CD14-positive monocyte (primary cell): ENCODE results near the gene HS6ST2. TPM values are rescaled to one million over a fixed set of nuclear protein-coding genes. Genes with fewer than 3 reads are reported as not detected.

Source experiments
- DNase-seq, 3 donors: peaks; one replicate each; pipeline ENCODE4 v3.0.0-alpha.2; 2011 to 2022
- H2AFZ ChIP-seq: 2 replicates; pipeline ENCODE4 v1.6.0; 2012; ENCODE audit warnings: mild to moderate bottlenecking, low read depth, low read length, inconsistent platforms; ENCODE audit not compliant: insufficient read depth, poor library complexity, severe bottlenecking
- H3K27ac ChIP-seq, 2 donors: 1 replicate in 1 of 2; 2 replicates in 1 of 2; pipeline ENCODE4 v1.5.1; 2012 to 2013; ENCODE audit warnings: low read length in 2 of 2, control low read depth in 1 of 2, inconsistent platforms in 1 of 2, low read depth in 1 of 2, mild to moderate bottlenecking in 1 of 2
- H3K27me3 ChIP-seq, 2 donors: one replicate each; pipeline versions ENCODE4 v1.6.0 to v1.6.1; 2011 to 2013; ENCODE audit warnings: low read length in 2 of 2; ENCODE audit not compliant: control insufficient read depth in 2 of 2, insufficient read depth in 2 of 2
- H3K36me3 ChIP-seq, 2 donors: replicated peaks in 1 of 2; 1 replicate in 1 of 2; 2 replicates in 1 of 2; pipeline versions ENCODE4 v1.5.1 to v1.6.1; 2012 to 2013; ENCODE audit warnings: low read length in 2 of 2, control low read depth in 1 of 2, inconsistent platforms in 1 of 2, mild to moderate bottlenecking in 1 of 2; ENCODE audit not compliant: insufficient read depth in 2 of 2, control insufficient read depth in 1 of 2
- H3K4me1 ChIP-seq, 2 donors: 1 replicate in 1 of 2; 2 replicates in 1 of 2; pipeline versions ENCODE4 v1.5.1 to v1.6.1; 2012 to 2013; ENCODE audit warnings: low read length in 2 of 2, control low read depth in 1 of 2, inconsistent platforms in 1 of 2, mild to moderate bottlenecking in 1 of 2, moderate library complexity in 1 of 2; ENCODE audit not compliant: insufficient read depth in 2 of 2, control insufficient read depth in 1 of 2
- H3K4me2 ChIP-seq: replicated peaks from 2 replicates; pipeline ENCODE3; 2012; ENCODE audit warnings: low read length, moderate library complexity, mild to moderate bottlenecking; ENCODE audit not compliant: poor library complexity, severe bottlenecking; ENCODE audit errors: extremely low read depth
- H3K4me3 ChIP-seq, 3 experiments: fragments of 200-600 bp in 1 of 3; sonication (generic) in 1 of 3; replicated peaks in 1 of 3; 1 replicate in 2 of 3; 2 replicates in 1 of 3; pipeline ENCODE4 v1.5.1; 2011 to 2013; ENCODE audit warnings: low read length in 3 of 3, mild to moderate bottlenecking in 3 of 3, control low read depth in 2 of 3, low read depth in 2 of 3, inconsistent platforms in 1 of 3, moderate library complexity in 1 of 3
- H3K79me2 ChIP-seq: 2 replicates; pipeline ENCODE4 v1.6.0; 2012; ENCODE audit warnings: mild to moderate bottlenecking, control low read depth, inconsistent platforms, low read length, moderate library complexity; ENCODE audit not compliant: insufficient read depth
- H3K9ac ChIP-seq: 2 replicates; pipeline ENCODE4 v1.6.0; 2017; ENCODE audit warnings: low read length, mild to moderate bottlenecking; ENCODE audit not compliant: insufficient read depth, poor library complexity, severe bottlenecking
- H3K9me3 ChIP-seq, 2 donors: replicated peaks in 1 of 2; 1 replicate in 1 of 2; 2 replicates in 1 of 2; pipeline versions ENCODE4 v1.5.1 to v1.6.1; 2012 to 2013; ENCODE audit warnings: low read length in 2 of 2, control low read depth in 1 of 2; ENCODE audit not compliant: control insufficient read depth in 1 of 2, insufficient read depth in 1 of 2
- H4K20me1 ChIP-seq: 2 replicates; pipeline ENCODE4 v1.6.0; 2012; ENCODE audit warnings: mild to moderate bottlenecking, low read length, control low read depth, moderate library complexity; ENCODE audit not compliant: insufficient read depth
- H3K27ac Mint-ChIP-seq, 7 donors: one replicate each; pipeline ENCODE4 v1.8.0; 2020; ENCODE audit warnings: mild to moderate bottlenecking in 7 of 7, mixed read lengths in 7 of 7, moderate library complexity in 6 of 7, inconsistent platforms in 2 of 7
- H3K27me3 Mint-ChIP-seq, 3 donors: one replicate each; pipeline ENCODE4 v1.8.0; 2021 to 2022; ENCODE audit warnings: low read depth in 3 of 3, mild to moderate bottlenecking in 3 of 3, mixed read lengths in 3 of 3, moderate library complexity in 3 of 3, inconsistent platforms in 1 of 3
- H3K36me3 Mint-ChIP-seq, 2 donors: one replicate each; pipeline ENCODE4 v1.8.0; 2020; ENCODE audit warnings: mixed read lengths in 2 of 2, inconsistent platforms in 1 of 2, mild to moderate bottlenecking in 1 of 2
- H3K4me1 Mint-ChIP-seq: one replicate; pipeline ENCODE4 v1.8.0; 2020; ENCODE audit warnings: mild to moderate bottlenecking, mixed read lengths
- H3K4me3 Mint-ChIP-seq, 2 donors: one replicate each; pipeline ENCODE4 v1.8.0; 2020; ENCODE audit warnings: mild to moderate bottlenecking in 2 of 2, mixed read lengths in 2 of 2, moderate library complexity in 1 of 2
- H3K9me3 Mint-ChIP-seq, 7 donors: one replicate each; pipeline ENCODE4 v1.8.0; 2020 to 2022; ENCODE audit warnings: mixed read lengths in 7 of 7, mild to moderate bottlenecking in 6 of 7, moderate library complexity in 6 of 7, inconsistent platforms in 2 of 7
- CTCF ChIP-seq: fragments of 200-600 bp; IDR thresholded peaks from one replicate; pipeline ENCODE4 v1.8.0; 2022; ENCODE audit warnings: antibody characterized with exemption, mild to moderate bottlenecking
- WGBS: methylation state at CpG from one replicate; pipeline ENCODE4 v1.1.5; 2013; ENCODE audit warnings: missing lambda C conversion rate; ENCODE audit not compliant: insufficient coverage; 5-methylcytosine and 5-hydroxymethylcytosine counted together
- intact Hi-C, 2 donors: fragments of 100-400 bp; cut with micrococcal nuclease; formaldehyde crosslinking; loops; one replicate each; pipeline versions ENCODE4 v1.15.0 to v1.15.1; 2023
- polyA plus RNA-seq, 3 donors: library from polyadenylated mRNA; depleted of rRNA in 1 of 3; unstranded in 2 of 3; stranded (reverse) in 1 of 3; fragments of 300-500 nt in 2 of 3; fragments of >200 nt in 1 of 3; fragmentation: Illumina TruSeq in 2 of 3; gene quantifications; 1 replicate in 2 of 3; 2 replicates in 1 of 3; pipeline ENCODE4 v1.2.3, GENCODE V29; 2012 to 2021

HS6ST2 gene
- polyA plus RNA-seq, 3 donors, result not detected

- Histone ChIP-seq H3K9ac (no peak overlapping the region), H3K36me3 (no peaks in the 10 kb centered on the region), H3K4me1 (peaks cover 0 to 11% of the 10 kb centered on the region in 2 donors), H3K27me3 (peaks cover 0 to 5% of the 10 kb centered on the region in 2 donors), H2AFZ (no peak overlapping the region), H3K27ac (no peak overlapping the region), H3K9me3 (no peaks in the 10 kb centered on the region), H3K4me3 (no peak overlapping the region), H4K20me1 (no peaks in the 10 kb centered on the region), H3K4me2 (no peak overlapping the region), H3K79me2 (no peaks in the 10 kb centered on the region)
- Mint-ChIP-seq H3K36me3 (no peaks in the 10 kb centered on the region), H3K4me3 (no peak overlapping the region), H3K4me1 (peaks cover 21% of the 10 kb centered on the region), H3K27ac (peak overlapping the region in 1 of 7 donors; percentile 64), H3K9me3 (peaks cover 0 to 5% (median 2%) of the 10 kb centered on the region in 7 donors), H3K27me3 (peaks cover 0 to 18% (median 5%) of the 10 kb centered on the region in 3 donors)
- TF ChIP-seq CTCF, result no peak
- intact Hi-C loops, result no loop called here
- DNase-seq, result no peak
- WGBS, result no CpG with 5 or more reads among the region's 3 CpGs
Measured at GRCh38 chrX:132751063-132751690, 207.3 kb downstream of the HS6ST2 start.

GRCh38 chrX:132750331-132751062, 207.9 kb downstream of the HS6ST2 start:
- H3K27me3 ChIP-seq, result peaks cover 0 to 5% of the 10 kb centered on the region in 2 donors
- Mint-ChIP-seq H3K36me3 (no peaks in the 10 kb centered on the region), H3K27ac (no peak overlapping the region), H3K9me3 (peaks cover 0 to 5% (median 2%) of the 10 kb centered on the region in 7 donors), H3K27me3 (peaks cover 0 to 17% (median 5%) of the 10 kb centered on the region in 3 donors), H3K4me3 (no peak overlapping the region), H3K4me1 (peaks cover 21% of the 10 kb centered on the region)
- no peak overlapping the region for H3K9ac ChIP-seq
- no peak overlapping the region for H3K4me3 ChIP-seq
- no peaks in the 10 kb centered on the region for H4K20me1 ChIP-seq
- DNase-seq, result no peak
- H3K4me1 ChIP-seq, result peaks cover 0 to 11% of the 10 kb centered on the region in 2 donors
- H3K36me3 ChIP-seq, result no peaks in the 10 kb centered on the region
- no peak overlapping the region for H2AFZ ChIP-seq
- no peaks in the 10 kb centered on the region for H3K79me2 ChIP-seq
- no peaks in the 10 kb centered on the region for H3K9me3 ChIP-seq
- H3K27ac ChIP-seq, result no peak overlapping the region
- WGBS, result no CpG with 5 or more reads among the region's 6 CpGs
- no peak overlapping the region for H3K4me2 ChIP-seq
- intact Hi-C loops, result no loop called here
- TF ChIP-seq CTCF, result no peak
